ENCODE measurements around the gene PSMB11.
A peak's percentile ranks its signal among the peaks of the same experiment; 100 is the strongest.

Gene PSMB11

GRCh38 chr14:23024612-23025075 lies 17.4 kb upstream of the PSMB11 start:
- Mint-ChIP-seq H3K9me3 (no peaks in the 10 kb centered on the region), H3K4me3 (no peak overlapping the region), H3K36me3 (peaks cover 63% of the 10 kb centered on the region), H3K4me1 (peaks cover 26% of the 10 kb centered on the region), H3K27me3 (no peaks in the 10 kb centered on the region), H3K27ac (no peak overlapping the region)
- no peak for ATAC-seq

DNA sequence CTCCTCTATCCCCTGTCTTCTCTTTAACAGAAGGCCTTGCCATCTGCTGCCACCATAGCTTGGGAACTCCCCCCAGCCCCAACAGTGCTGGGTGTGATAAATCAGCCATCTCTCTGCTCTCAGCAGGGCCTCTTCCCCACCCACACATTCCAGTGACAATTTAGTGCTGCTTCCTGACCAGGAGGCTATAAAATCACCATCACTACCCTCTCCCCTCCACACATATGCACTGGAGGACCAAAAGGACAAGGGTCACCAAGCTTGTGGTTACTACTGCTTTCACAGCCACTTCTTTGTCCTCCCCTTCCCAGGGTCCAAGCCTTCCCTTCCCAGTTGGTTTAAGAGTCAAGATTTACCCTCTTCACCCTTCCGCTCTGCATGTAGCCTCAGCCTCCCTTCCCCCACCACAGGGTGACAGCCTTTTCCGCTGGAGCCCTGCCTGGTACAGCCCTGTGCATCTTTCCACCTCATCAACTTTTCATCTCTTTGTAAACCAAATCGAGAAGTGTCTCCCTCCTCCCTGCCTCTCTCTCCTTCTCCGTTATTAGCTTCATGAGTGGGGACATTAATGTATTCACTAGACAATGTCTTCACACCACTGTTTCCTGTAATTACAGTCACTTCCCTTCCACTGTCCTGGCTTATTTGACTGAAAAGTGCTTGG lies 16.7 kb upstream of the PSMB11 start:
- no peak overlapping the region for H3K4me3 Mint-ChIP-seq
- H3K9me3 Mint-ChIP-seq = no peaks in the 10 kb centered on the region
- H3K27ac Mint-ChIP-seq = no peak overlapping the region
- peaks cover 63% of the 10 kb centered on the region for H3K36me3 Mint-ChIP-seq
- H3K4me1 Mint-ChIP-seq = peaks cover 27% of the 10 kb centered on the region
- ATAC-seq = no peak
- H3K27me3 Mint-ChIP-seq = no peaks in the 10 kb centered on the region

DNA sequence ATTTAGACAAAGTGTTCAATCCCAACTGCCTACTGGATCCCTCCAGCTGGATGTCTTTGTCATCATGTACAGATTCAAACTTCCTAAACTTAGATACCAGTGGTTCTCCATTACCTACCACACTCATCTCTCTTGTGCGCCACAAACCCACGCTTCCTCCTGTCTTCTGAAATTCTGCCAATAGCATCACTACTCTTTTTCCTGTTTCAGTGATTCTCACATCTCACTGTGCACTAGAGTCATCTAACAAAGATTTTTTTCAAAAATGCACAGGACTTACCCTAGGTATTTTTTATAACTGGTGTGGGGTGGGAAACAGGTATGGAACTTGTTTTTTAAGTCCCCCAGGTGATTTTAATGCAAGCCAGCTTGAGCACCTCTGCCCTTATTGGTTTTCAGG lies 13.2 kb upstream of the PSMB11 start:
- H3K9me3 Mint-ChIP-seq = no peaks in the 10 kb centered on the region
- H3K27ac Mint-ChIP-seq = peak overlapping the region; percentile 38
- no peak overlapping the region for H3K4me3 Mint-ChIP-seq
- no peaks in the 10 kb centered on the region for H3K27me3 Mint-ChIP-seq
- peaks cover 43% of the 10 kb centered on the region for H3K4me1 Mint-ChIP-seq
- no peak for ATAC-seq
- H3K36me3 Mint-ChIP-seq = peaks cover 66% of the 10 kb centered on the region

DNA sequence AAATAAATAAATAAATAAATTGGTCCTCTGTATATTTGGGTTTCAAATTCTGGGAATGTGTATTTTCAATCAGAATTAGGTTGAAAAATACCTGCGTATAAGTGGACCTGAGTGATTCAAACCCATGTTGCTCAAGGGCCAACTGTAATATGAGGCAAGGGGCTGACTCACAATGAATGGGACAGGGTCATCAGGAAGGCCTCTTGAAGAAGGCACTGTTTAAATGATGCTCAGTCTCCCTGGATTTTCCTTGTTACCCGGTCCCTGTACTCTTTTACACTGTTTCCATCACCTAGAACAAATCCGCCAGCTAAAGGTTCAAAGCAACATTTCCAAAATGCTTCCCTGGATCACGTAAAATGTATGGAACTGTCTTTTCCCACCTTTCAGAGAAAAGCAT lies 11.1 kb upstream of the PSMB11 start:
- Mint-ChIP-seq H3K4me1 (peaks cover 51% of the 10 kb centered on the region), H3K4me3 (no peak overlapping the region), H3K36me3 (peaks cover 46% of the 10 kb centered on the region), H3K9me3 (no peaks in the 10 kb centered on the region), H3K27me3 (no peaks in the 10 kb centered on the region), H3K27ac (no peak overlapping the region)
- ATAC-seq = no peak

- Mint-ChIP-seq H3K4me1 (peaks cover 44% of the 10 kb centered on the region), H3K4me3 (peak overlapping the region; percentile 86), H3K9me3 (no peaks in the 10 kb centered on the region), H3K27me3 (no peaks in the 10 kb centered on the region), H3K36me3 (peaks cover 30% of the 10 kb centered on the region), H3K27ac (peak overlapping the region; percentile 97)
- no peak for ATAC-seq
Measured at GRCh38 chr14:23033251-23033727, 8.7 kb upstream of the PSMB11 start.

DNA sequence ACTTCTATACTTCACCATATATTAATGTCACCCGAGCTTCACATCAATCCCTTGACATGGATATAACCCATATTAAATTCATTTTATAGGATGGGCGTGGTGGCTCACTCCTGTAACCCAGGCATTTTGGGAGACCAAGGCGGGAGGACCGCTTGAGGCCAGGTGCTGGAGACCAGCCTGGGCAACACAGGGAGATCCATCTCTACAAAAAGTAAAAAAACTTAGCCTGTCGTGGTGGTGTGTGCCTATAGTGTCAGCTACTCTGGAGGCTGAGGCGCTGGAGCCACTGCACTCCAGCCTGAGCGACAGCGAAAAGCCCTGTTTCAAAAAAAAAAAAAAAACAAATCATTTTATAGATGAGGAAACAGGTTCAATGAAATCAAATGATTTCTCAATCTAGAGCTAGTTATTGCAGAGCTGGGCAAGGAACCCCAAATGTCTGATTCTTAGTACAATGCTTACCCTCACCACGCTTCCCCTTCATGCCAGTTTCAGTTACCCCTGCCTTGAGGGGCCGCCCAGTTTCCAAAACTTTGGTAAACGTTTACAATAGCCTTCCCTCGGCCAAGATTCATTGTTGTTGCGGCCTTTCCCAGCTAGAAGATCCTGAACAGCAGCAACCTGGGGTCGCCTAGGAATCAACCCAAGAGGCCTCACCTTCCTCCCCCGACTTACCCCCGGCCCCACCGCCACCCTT lies 8.1 kb upstream of the PSMB11 start:
- Mint-ChIP-seq H3K4me1 (peaks cover 39% of the 10 kb centered on the region), H3K27me3 (no peaks in the 10 kb centered on the region), H3K4me3 (peak overlapping the region; percentile 86), H3K27ac (peak overlapping the region; percentile 97), H3K9me3 (no peaks in the 10 kb centered on the region), H3K36me3 (peaks cover 25% of the 10 kb centered on the region)
- ATAC-seq = peak; percentile 1

DNA sequence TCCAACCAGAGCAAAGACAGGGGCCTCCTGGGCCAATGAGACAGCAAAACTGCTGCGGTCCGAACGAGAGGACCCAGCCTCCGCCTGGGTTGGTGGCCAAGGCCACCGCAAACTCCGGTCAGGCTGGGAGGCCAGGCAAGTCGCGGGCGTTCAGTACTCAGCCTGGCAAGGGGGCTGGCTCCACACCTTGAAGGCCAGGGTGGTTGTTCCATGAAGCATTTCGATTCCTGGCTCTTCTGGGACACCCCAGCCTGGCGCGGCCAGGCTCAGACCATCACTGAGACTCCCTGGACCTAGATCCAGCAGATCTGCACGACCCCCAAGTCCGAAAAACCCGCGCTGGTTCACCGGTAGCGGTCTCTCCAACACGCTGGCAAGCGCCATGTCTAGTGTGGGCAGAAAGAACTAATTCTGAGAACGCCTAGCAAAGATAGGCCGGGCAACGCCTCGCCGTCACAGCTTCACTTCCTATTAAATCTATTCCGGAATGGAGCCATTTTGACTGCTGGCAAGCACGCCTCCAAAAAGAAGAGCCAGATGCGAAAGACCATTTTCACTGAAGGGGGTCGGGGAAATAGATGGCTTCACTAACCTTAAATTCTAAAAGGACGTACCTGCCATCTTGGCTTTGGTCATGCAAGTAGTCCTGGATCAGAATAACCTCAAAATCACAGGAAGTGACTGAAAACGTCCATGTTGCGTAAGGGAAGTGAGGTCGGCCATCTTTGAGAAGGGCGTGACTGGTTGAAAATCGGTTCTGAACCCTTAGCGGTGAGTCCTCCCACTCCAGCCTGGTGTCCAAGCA lies 7.3 kb upstream of the PSMB11 start, which contains the start of gene PSMB5:
Gene PSMB5, minus strand, starts transcription at position 403 of the 805 bp plus-strand sequence. Its CDS starts 19 bp downstream, at position 384.
- Mint-ChIP-seq H3K4me3 (peak within 1 kb of the TSS; percentile 86), H3K36me3 (peaks cover 19% of the 10 kb centered on the region), H3K27me3 (no peaks in the 10 kb centered on the region), H3K27ac (peak within 1 kb of the TSS; percentile 97), H3K9me3 (no peaks in the 10 kb centered on the region), H3K4me1 (peaks cover 32% of the 10 kb centered on the region)
- peak; percentile 98 for ATAC-seq

- Mint-ChIP-seq H3K4me1 (peaks cover 32% of the 10 kb centered on the region), H3K27me3 (no peaks in the 10 kb centered on the region), H3K4me3 (peak overlapping the region; percentile 86), H3K27ac (peak overlapping the region; percentile 97), H3K36me3 (peaks cover 19% of the 10 kb centered on the region), H3K9me3 (no peaks in the 10 kb centered on the region)
- no peak for ATAC-seq
Measured at GRCh38 chr14:23035303-23036144, 6.5 kb upstream of the PSMB11 start.

GRCh38 chr14:23040100-23040499 lies 1.9 kb upstream of the PSMB11 start:
- Mint-ChIP-seq H3K27me3 (no peaks in the 10 kb centered on the region), H3K9me3 (no peaks in the 10 kb centered on the region), H3K27ac (no peak overlapping the region), H3K4me1 (peaks cover 8% of the 10 kb centered on the region), H3K36me3 (no peaks in the 10 kb centered on the region), H3K4me3 (no peak overlapping the region)
- no peak for ATAC-seq

GRCh38 chr14:23041729-23042128 lies 283 bp upstream of the PSMB11 start:
- H3K4me3 Mint-ChIP-seq = no peak overlapping the region
- H3K36me3 Mint-ChIP-seq = no peaks in the 10 kb centered on the region

GRCh38 chr14:23043145-23043544 lies 1.1 kb downstream of the PSMB11 start:
- ATAC-seq = no peak

More at GRCh38 chr14:23041729-23042128, 283 bp upstream of the PSMB11 start:
- peaks cover 6% of the 10 kb centered on the region for H3K27me3 Mint-ChIP-seq
- no peaks in the 10 kb centered on the region for H3K4me1 Mint-ChIP-seq
- H3K9me3 Mint-ChIP-seq = no peaks in the 10 kb centered on the region
- ATAC-seq = no peak
- H3K27ac Mint-ChIP-seq = no peak overlapping the region

GRCh38 chr14:23043754-23044153 lies 1.7 kb downstream of the PSMB11 start:
- no peak overlapping the region for H3K27ac Mint-ChIP-seq
- ATAC-seq = no peak
- H3K9me3 Mint-ChIP-seq = no peaks in the 10 kb centered on the region
- no peaks in the 10 kb centered on the region for H3K4me1 Mint-ChIP-seq
- H3K27me3 Mint-ChIP-seq = peaks cover 18% of the 10 kb centered on the region
- no peak overlapping the region for H3K4me3 Mint-ChIP-seq
- no peaks in the 10 kb centered on the region for H3K36me3 Mint-ChIP-seq

More at GRCh38 chr14:23043145-23043544, 1.1 kb downstream of the PSMB11 start:
- Mint-ChIP-seq H3K9me3 (no peaks in the 10 kb centered on the region), H3K36me3 (no peaks in the 10 kb centered on the region), H3K4me1 (no peaks in the 10 kb centered on the region), H3K27ac (no peak overlapping the region), H3K27me3 (peaks cover 18% of the 10 kb centered on the region), H3K4me3 (no peak overlapping the region)

GRCh38 chr14:23044840-23045239 lies 2.8 kb downstream of the PSMB11 start:
- Mint-ChIP-seq H3K27ac (no peak overlapping the region), H3K36me3 (no peaks in the 10 kb centered on the region), H3K27me3 (peaks cover 18% of the 10 kb centered on the region), H3K9me3 (no peaks in the 10 kb centered on the region), H3K4me1 (no peaks in the 10 kb centered on the region), H3K4me3 (no peak overlapping the region)
- no peak for ATAC-seq

Measured in stimulated activated memory B cell treated with anti-CD40 and anti-IgM and Interleukin-4, amounts not matched to agents 10 μg/mL and 1 μg/mL and 100 μg/mL, for 72 hours (primary cell).